Measurements from ENCODE around the gene UBE2V1. TPM values are rescaled to one million over a fixed set of nuclear protein-coding genes. Genes with fewer than 3 reads are reported as not detected.

UBE2V1 gene
- total RNA-seq, 2 donors from 2014 or later: 152 to 221 TPM

DNA sequence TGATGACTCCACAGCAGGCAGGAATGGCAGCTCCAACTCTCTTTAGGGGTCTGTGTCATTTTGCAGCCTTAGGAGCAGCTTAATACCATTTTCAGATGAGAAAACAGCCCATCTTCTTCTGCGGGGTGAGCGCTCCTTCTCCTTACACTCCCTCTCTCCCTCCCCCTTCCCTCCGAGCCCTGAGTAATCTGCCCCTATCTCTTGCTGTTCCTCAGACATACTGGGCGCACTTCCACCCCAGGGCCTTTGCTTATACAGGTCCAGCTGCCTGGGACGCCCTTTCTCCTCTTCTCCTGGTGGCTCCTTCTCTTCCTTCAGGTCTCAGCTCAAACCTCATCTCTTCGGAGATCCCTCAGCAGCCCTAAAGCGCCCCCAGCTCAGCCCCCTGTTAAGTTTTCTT lies 75.4 kb downstream of the UBE2V1 start:
- H3K27ac Mint-ChIP-seq: peak overlapping the region in 1 of 2 donors; percentile 13
- H3K9me3 Mint-ChIP-seq: no peaks in the 10 kb centered on the region
- no peaks in the 10 kb centered on the region for H3K36me3 Mint-ChIP-seq
- ATAC-seq (no peak), DNase-seq (ENCODE audit: low spot score in 2 of 2) (no peak)

- H3K27ac Mint-ChIP-seq: no peak overlapping the region
- H3K9me3 Mint-ChIP-seq: no peaks in the 10 kb centered on the region
- ATAC-seq (no peak), DNase-seq (ENCODE audit: low spot score in 2 of 2) (no peak)
- H3K36me3 Mint-ChIP-seq: no peaks in the 10 kb centered on the region
Observed at GRCh38 chr20:50037123-50037522, 75.8 kb downstream of the UBE2V1 start.

GRCh38 chr20:50036703-50037102 lies 76.2 kb downstream of the UBE2V1 start:
- ATAC-seq (no peak), DNase-seq (ENCODE audit: low spot score in 2 of 2) (no peak)
- no peak overlapping the region for H3K27ac Mint-ChIP-seq
- H3K36me3 Mint-ChIP-seq: no peaks in the 10 kb centered on the region
- no peaks in the 10 kb centered on the region for H3K9me3 Mint-ChIP-seq

DNA sequence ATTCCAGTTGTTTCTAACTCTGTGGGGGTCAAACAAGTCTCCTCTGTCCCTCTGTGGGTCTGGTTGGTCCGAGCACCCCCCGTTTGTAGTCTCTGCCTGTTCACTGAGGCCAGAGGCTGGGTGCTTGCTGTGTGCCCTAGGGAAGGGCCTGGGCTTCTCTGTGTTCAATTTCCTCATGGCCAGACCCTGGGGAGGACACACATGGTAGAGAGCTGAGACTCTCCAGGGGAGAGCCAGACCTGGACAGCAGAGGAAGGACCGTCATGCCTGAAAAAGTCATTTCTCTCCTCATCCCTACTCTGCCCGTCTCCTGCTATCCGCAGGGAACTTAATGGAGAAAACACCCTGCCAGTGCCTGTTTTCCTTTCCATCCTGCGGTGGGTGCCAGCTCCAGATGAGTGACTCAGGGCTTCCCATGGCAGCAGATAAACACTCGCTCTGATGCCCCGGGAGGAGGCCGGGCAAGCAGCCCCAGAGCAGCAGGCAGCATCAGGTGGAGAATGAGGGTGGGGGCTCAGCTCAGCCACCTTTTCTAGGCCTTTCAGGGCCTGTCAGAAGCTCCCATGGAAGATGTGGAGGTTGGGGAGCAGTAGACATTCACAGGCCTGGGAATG lies 78.3 kb downstream of the UBE2V1 start:
- DNase-seq (ENCODE audit: low spot score in 2 of 2) (no peak), ATAC-seq (no peak)
- no peaks in the 10 kb centered on the region for H3K36me3 Mint-ChIP-seq
- no peak overlapping the region for H3K27ac Mint-ChIP-seq
- H3K9me3 Mint-ChIP-seq: no peaks in the 10 kb centered on the region

DNA sequence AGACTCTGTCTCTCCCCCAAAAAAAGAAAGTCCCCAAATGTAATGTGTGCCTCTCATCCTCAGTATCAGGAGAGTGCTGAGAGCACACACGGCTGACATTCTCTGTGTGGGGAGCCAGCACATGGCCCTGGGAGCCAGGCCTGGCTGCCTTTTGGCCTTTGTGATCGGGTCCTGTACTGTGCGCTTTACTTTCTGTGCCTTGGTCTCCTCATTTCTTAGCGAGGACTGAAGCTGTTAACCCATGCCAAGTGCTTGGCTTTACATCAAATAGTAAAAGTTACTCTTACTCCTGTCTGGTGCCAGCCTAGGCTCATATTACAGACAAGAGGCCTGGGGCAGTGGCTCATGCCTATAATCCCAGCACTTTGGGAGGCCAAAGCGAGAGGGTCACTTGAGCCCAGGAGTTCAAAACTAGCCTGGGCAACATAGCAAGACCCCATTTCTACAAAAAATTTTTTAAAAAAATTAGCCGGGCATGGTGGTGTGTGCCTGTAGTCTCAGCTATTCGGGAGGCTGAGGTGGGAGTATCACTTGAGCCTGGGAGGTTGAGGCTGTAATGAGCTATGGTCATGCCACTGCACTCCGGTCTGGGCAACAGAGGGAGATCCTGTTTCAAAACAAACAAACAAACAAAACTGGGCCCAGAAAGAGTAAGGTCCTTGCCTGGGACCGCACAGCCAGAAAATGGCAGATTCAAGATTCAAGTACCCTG lies 79.8 kb downstream of the UBE2V1 start:
- ATAC-seq (no peak), DNase-seq (ENCODE audit: low spot score in 2 of 2) (no peak)
- no peak overlapping the region for H3K27ac Mint-ChIP-seq
- no peaks in the 10 kb centered on the region for H3K36me3 Mint-ChIP-seq
- H3K9me3 Mint-ChIP-seq: no peaks in the 10 kb centered on the region

Other genes with a start within 250 kb of the UBE2V1 start
- gene SPATA2, start 197.6 kb downstream of the UBE2V1 start, total RNA-seq: 1 to 10 TPM; 7.2 to 7.9 TPM
- gene RNF114, start 176.8 kb downstream of the UBE2V1 start, total RNA-seq: 10 to 100 TPM; 60.9 to 66.0 TPM
- gene SNAI1, start 130.2 kb downstream of the UBE2V1 start, total RNA-seq: under 1 TPM; 0.33 to 0.43 TPM
- 10 to 100 TPM; 14.8 to 21.2 TPM for gene PEDS1, start 40.6 kb upstream of the UBE2V1 start, total RNA-seq
- gene CEBPB, start 77.7 kb upstream of the UBE2V1 start, total RNA-seq: 10 to 100 TPM; 29.0 to 50.9 TPM